Fibroblast of lung (primary cell): ENCODE data around the gene CAMK1D. TPM values are rescaled to one million over a fixed set of nuclear protein-coding genes. Genes with fewer than 3 reads are reported as not detected.

Experiments
- DNase-seq, 2 donors: peaks; one replicate each; pipeline versions ENCODE4 v3.0.0 to v3.0.0-alpha.2; 2010; ENCODE audit warnings: low read depth in 2 of 2
- H2AFZ ChIP-seq: 2 replicates; pipeline ENCODE4 v1.5.1; 2012; ENCODE audit warnings: low read length, control low read depth, inconsistent platforms
- H3K27ac ChIP-seq: 2 replicates; pipeline ENCODE4 v1.5.1; 2011; ENCODE audit warnings: low read length, control low read depth; ENCODE audit not compliant: insufficient read depth
- H3K27me3 ChIP-seq: 2 replicates; pipeline ENCODE4 v1.5.1; 2011; ENCODE audit warnings: mild to moderate bottlenecking, low read length; ENCODE audit not compliant: control insufficient read depth, insufficient read depth
- H3K36me3 ChIP-seq: 2 replicates; pipeline ENCODE4 v1.5.1; 2011; ENCODE audit warnings: low read length; ENCODE audit not compliant: control insufficient read depth, insufficient read depth
- H3K4me1 ChIP-seq: 2 replicates; pipeline ENCODE4 v1.5.1; 2011; ENCODE audit warnings: low read length; ENCODE audit not compliant: control insufficient read depth, insufficient read depth; ENCODE audit errors: extremely low read depth
- H3K4me2 ChIP-seq: 2 replicates; pipeline ENCODE4 v1.5.1; 2011; ENCODE audit warnings: low read length, control low read depth; ENCODE audit not compliant: insufficient read depth; ENCODE audit errors: extremely low read depth
- H3K4me3 ChIP-seq, 4 experiments: fragments of 200-600 bp in 1 of 4; sonication (generic) in 1 of 4; replicated peaks in 1 of 4; 2 replicates each; pipeline ENCODE4 v1.5.1; 2011 to 2016; ENCODE audit warnings: low read length in 4 of 4, low read depth in 3 of 4, mild to moderate bottlenecking in 3 of 4, control low read depth in 2 of 4, inconsistent platforms in 1 of 4, mixed read lengths in 1 of 4; ENCODE audit not compliant: insufficient read depth in 1 of 4; ENCODE audit errors: control extremely low read depth in 1 of 4
- H3K79me2 ChIP-seq: 2 replicates; pipeline ENCODE4 v1.5.1; 2012; ENCODE audit warnings: mild to moderate bottlenecking, low read length, inconsistent platforms; ENCODE audit not compliant: control insufficient read depth, insufficient read depth
- H3K9ac ChIP-seq: 2 replicates; pipeline ENCODE4 v1.5.1; 2011; ENCODE audit warnings: mild to moderate bottlenecking, low read length, control low read depth; ENCODE audit not compliant: insufficient read depth
- H3K9me3 ChIP-seq: 2 replicates; pipeline ENCODE4 v1.5.1; 2012; ENCODE audit warnings: low read depth, low read length; ENCODE audit not compliant: control insufficient read depth, insufficient read depth
- H4K20me1 ChIP-seq: 2 replicates; pipeline ENCODE4 v1.5.1; 2011; ENCODE audit warnings: low read length; ENCODE audit not compliant: control insufficient read depth, insufficient read depth; ENCODE audit errors: extremely low read depth
- CTCF ChIP-seq, 2 donors: IDR thresholded peaks in 1 of 2; conservative IDR thresholded peaks in 1 of 2; 1 replicate in 1 of 2; 2 replicates in 1 of 2; pipeline ENCODE4 v1.5.1; 2011 to 2012; ENCODE audit warnings: low read length in 2 of 2, control low read depth in 1 of 2, inconsistent platforms in 1 of 2, low read depth in 1 of 2, mild to moderate bottlenecking in 1 of 2
- EZH2 ChIP-seq: IDR thresholded peaks from 2 replicates; pipeline ENCODE4 v1.5.1; 2012; ENCODE audit warnings: low read length, control low read depth, mild to moderate bottlenecking; ENCODE audit errors: missing control alignments
- polyA plus RNA-seq, 2 donors: library from polyadenylated mRNA; depleted of rRNA in 1 of 2; stranded (reverse) in 1 of 2; unstranded in 1 of 2; fragments of >200 nt; gene quantifications; 2 replicates each; pipeline ENCODE4 v1.2.1, GENCODE V29; 2011 to 2012; ENCODE audit warnings: missing spikeins in 1 of 2
- total RNA-seq: library from RNA; depleted of rRNA; stranded (reverse); fragments of >200 nt; gene quantifications from 2 replicates; pipeline ENCODE4 v1.2.1, GENCODE V29; 2014

CAMK1D gene
- total and polyA plus RNA-seq, 2 donors (not counting 1 experiment from before 2014, with no cell fraction given): 2.3 TPM

DNA sequence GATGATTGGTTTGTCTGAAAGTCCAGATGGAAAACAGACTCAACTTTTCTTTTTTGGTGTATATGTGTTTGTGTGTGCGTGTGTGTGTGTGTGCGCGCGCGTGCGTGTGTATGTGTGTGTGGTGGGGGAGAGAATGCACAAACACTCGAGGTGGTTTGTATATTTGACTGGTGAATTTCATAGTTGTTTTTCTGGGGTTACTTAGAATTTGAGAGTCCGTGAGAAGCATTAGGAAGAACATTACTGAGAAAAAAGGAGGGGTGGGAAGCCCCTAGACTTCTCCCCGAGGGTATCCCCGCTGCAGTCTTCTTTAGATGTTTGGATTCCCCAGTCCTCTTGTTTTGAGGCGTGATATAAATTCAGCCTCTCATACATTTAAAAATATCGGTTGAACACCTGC, 6.0 kb downstream of the CAMK1D start:
- Histone ChIP-seq H3K27ac (no peak overlapping the region), H3K79me2 (no peaks in the 10 kb centered on the region)

GRCh38 chr10:12357525-12358151, 8.3 kb downstream of the CAMK1D start:
- no peaks in the 10 kb centered on the region for H4K20me1 ChIP-seq
- DNase-seq: no peak
- no peak overlapping the region for H3K4me3 ChIP-seq
- no peak overlapping the region for H3K4me2 ChIP-seq
- H3K9ac ChIP-seq: no peak overlapping the region
- H3K27me3 ChIP-seq: no peaks in the 10 kb centered on the region
- no peaks in the 10 kb centered on the region for H3K9me3 ChIP-seq
- no peak for TF ChIP-seq EZH2
- TF ChIP-seq CTCF (conservative IDR thresholded peaks at IDR 0.05 in 1 of 2, IDR thresholded peaks at IDR 0.05 in 1 of 2; ENCODE audit: low read depth in 1 of 2, low read length in 2 of 2): no peak
- H3K27ac ChIP-seq: no peak overlapping the region
- no peaks in the 10 kb centered on the region for H3K79me2 ChIP-seq
- no peak overlapping the region for H2AFZ ChIP-seq
- H3K4me1 ChIP-seq: no peaks in the 10 kb centered on the region
- H3K36me3 ChIP-seq: no peaks in the 10 kb centered on the region

More for the DNA sequence above, 6.0 kb downstream of the CAMK1D start:
- peaks cover 2% of the 10 kb centered on the region for H3K4me1 ChIP-seq
- no peak overlapping the region for H3K9ac ChIP-seq
- TF ChIP-seq EZH2 (no peak), CTCF (conservative IDR thresholded peaks at IDR 0.05 in 1 of 2, IDR thresholded peaks at IDR 0.05 in 1 of 2; ENCODE audit: low read depth in 1 of 2, low read length in 2 of 2) (no peak)
- H3K4me3 ChIP-seq: no peak overlapping the region
- no peaks in the 10 kb centered on the region for H3K9me3 ChIP-seq
- no peak overlapping the region for H2AFZ ChIP-seq
- no peak overlapping the region for H3K4me2 ChIP-seq
- no peaks in the 10 kb centered on the region for H4K20me1 ChIP-seq
- no peaks in the 10 kb centered on the region for H3K27me3 ChIP-seq
- DNase-seq: no peak
- H3K36me3 ChIP-seq: no peaks in the 10 kb centered on the region

- no peaks in the 10 kb centered on the region for H3K27me3 ChIP-seq
- H3K4me2 ChIP-seq: no peak overlapping the region
- no peaks in the 10 kb centered on the region for H3K9me3 ChIP-seq
- no peak overlapping the region for H2AFZ ChIP-seq
- no peak overlapping the region for H3K9ac ChIP-seq
- no peak for DNase-seq
- TF ChIP-seq CTCF (conservative IDR thresholded peaks at IDR 0.05 in 1 of 2, IDR thresholded peaks at IDR 0.05 in 1 of 2; ENCODE audit: low read depth in 1 of 2, low read length in 2 of 2) (no peak), EZH2 (no peak)
- no peaks in the 10 kb centered on the region for H3K36me3 ChIP-seq
- no peaks in the 10 kb centered on the region for H3K4me1 ChIP-seq
- H3K4me3 ChIP-seq: no peak overlapping the region
- no peak overlapping the region for H3K27ac ChIP-seq
- no peaks in the 10 kb centered on the region for H3K79me2 ChIP-seq
- no peaks in the 10 kb centered on the region for H4K20me1 ChIP-seq
These were observed 9.7 kb downstream of the CAMK1D start for GRCh38 chr10:12358863-12359564.
